CD4-positive, alpha-beta T cell treated with Interleukin-12 subunit alpha and Interleukin-12 subunit beta, for 1 hour (primary cell): ENCODE measurements around the gene VWA1.

ENCODE experiments used
- DNase-seq: peaks from one replicate; pipeline ENCODE4 v3.0.0-alpha.2; 2020

The VWA1 gene

DNA sequence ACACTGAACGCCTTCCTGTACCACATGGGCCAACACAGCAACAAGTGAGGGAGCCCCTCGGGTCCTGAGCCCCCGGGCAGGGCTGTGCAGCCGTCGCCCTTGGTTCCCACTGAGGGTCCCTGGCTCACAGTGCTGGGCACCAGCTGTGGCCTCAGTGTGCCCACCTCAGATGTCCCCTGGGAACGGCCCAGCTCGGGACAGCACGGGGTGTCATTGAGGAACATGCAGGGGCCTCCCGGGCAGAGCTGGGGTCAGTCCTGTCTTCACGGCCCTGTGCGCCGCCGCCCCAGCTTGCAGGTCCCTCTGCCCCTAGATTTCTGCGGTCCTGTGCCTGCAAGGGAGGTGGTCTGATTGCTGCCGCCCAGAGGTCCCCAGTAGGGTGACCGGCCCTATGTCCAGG lies 53.7 kb downstream of the VWA1 start:
- DNase-seq = no peak

DNA sequence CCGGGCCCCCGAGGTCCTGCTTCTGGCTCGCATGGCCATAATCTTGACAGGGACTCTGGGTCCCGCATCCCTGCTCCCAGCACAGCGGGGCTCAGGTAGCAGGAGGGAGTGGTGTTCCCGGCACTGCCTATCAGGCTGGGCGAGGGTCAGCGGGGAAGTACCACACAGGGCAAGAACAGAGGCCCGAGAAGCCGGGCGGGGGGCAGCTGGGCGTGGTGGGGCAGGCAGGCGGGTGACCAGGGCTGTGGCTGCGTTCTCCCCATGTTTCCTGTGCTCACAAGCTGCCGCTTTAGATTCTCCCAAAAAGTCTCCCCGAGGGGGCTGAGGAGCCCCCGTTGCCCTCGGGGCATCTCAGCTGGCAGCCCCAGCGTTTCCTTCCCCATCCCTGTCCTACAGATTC lies 54.4 kb downstream of the VWA1 start:
- no peak for DNase-seq

DNA sequence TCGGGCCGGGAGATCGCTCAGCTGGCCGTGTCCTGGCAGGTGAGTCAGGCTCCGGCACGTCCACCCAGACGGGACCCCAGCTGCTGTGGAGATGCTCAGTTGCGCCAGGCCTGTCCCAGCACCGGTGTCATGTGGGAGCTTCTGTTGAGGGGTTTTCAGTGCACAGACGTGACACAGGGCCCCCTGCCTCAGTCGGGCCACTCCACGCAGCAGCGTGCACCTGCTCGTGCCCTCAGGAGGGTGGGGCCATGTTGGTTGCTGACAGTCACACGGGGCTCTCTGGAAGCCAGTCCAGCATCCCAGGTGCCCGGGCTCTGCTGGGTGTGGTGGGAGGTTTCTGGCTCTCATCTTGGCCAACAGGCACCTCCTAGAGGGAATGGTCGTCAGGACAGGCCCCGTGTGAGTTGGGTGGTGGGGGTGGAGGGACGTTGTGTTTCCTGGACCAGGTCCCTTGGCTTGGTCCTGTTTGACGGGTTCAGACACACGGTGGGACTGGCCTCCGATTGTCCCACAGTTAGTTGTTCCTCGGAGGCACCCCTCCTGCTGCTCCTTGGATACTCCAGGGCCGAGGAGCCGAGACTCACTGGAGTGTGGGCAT lies 55.2 kb downstream of the VWA1 start:
- DNase-seq = no peak

DNA sequence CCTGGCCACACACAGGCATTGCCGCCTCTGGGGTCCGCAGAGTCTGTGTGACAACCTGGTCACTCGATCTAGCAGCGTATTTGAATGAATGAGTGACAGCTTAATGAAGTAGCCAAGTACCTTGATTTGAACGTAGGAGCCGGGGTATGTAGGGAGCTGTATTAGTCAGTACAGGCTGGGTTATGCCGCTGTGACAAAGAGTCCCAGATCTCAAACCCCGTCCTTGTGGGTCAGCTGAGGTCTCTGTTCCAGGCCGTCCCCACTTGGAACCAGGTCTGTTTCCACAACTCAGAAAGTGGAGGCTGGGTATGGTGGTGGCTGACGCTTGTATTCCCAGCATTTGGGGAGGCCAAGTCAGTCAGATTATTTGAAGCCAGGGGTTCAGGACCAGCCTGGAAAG lies 56.1 kb downstream of the VWA1 start:
- DNase-seq = no peak
